MM.1S (cell line): ENCODE results near the gene MAD1L1.

Experiments
- DNase-seq: peaks from one replicate; pipeline ENCODE4 v3.0.0-alpha.2; 2015
- H2AFZ ChIP-seq: fragments of 300-600 bp; sonication (generic); 2 replicates; pipeline ENCODE4 v1.6.0; 2016; ENCODE audit warnings: antibody characterized with exemption, low read length
- H3F3A ChIP-seq: fragments of 300-600 bp; sonication (generic); 2 replicates; pipeline ENCODE4 v1.6.1; 2016; ENCODE audit warnings: mild to moderate bottlenecking, antibody characterized with exemption, low read length, moderate library complexity, mixed read lengths; ENCODE audit not compliant: insufficient read depth
- H3K27ac ChIP-seq: fragments of 300-600 bp; sonication (generic); 2 replicates; pipeline ENCODE4 v1.5.1; 2016; ENCODE audit warnings: mild to moderate bottlenecking, low read length
- H3K27me3 ChIP-seq: fragments of 300-600 bp; sonication (generic); replicated peaks from 2 replicates; pipeline ENCODE4 v1.6.0; 2016; ENCODE audit warnings: low read length; ENCODE audit not compliant: insufficient read depth
- H3K36me3 ChIP-seq: fragments of 300-600 bp; sonication (generic); replicated peaks from 2 replicates; pipeline ENCODE4 v1.6.1; 2016; ENCODE audit warnings: mild to moderate bottlenecking, low read length, mixed read lengths; ENCODE audit not compliant: insufficient read depth
- H3K4me1 ChIP-seq: fragments of 300-600 bp; sonication (generic); 2 replicates; pipeline ENCODE4 v1.6.1; 2016; ENCODE audit warnings: low read length, mixed read lengths
- H3K4me2 ChIP-seq: fragments of 300-600 bp; sonication (generic); 2 replicates; pipeline ENCODE4 v1.6.0; 2016; ENCODE audit warnings: low read depth, low read length
- H3K4me3 ChIP-seq: fragments of 300-600 bp; sonication (generic); 2 replicates; pipeline ENCODE4 v1.5.1; 2016; ENCODE audit warnings: low read length, mixed read lengths
- H3K79me2 ChIP-seq: fragments of 300-600 bp; sonication (generic); 2 replicates; pipeline ENCODE4 v1.6.1; 2016; ENCODE audit warnings: mixed run types, low read length, mixed read lengths
- H3K9ac ChIP-seq: fragments of 300-600 bp; sonication (generic); 2 replicates; pipeline ENCODE4 v1.6.1; 2016; ENCODE audit warnings: low read length, mixed read lengths
- H3K9me2 ChIP-seq: fragments of 300-600 bp; sonication (generic); replicated peaks from 2 replicates; pipeline ENCODE4 v1.6.1; 2016; ENCODE audit warnings: mild to moderate bottlenecking, low read length, mixed read lengths; ENCODE audit not compliant: insufficient read depth
- H3K9me3 ChIP-seq: fragments of 300-600 bp; sonication (generic); replicated peaks from 2 replicates; pipeline ENCODE4 v1.6.1; 2016; ENCODE audit warnings: mild to moderate bottlenecking, low read length, mixed read lengths; ENCODE audit not compliant: insufficient read depth
- H4K20me1 ChIP-seq: fragments of 300-600 bp; sonication (generic); 2 replicates; pipeline ENCODE4 v1.6.1; 2016; ENCODE audit warnings: mild to moderate bottlenecking, low read length, moderate library complexity, mixed read lengths; ENCODE audit not compliant: insufficient read depth
- CTCF ChIP-seq: fragments of 300-600 bp; sonication (generic); IDR thresholded peaks from 2 replicates; pipeline ENCODE4 v1.5.1; 2016; ENCODE audit warnings: antibody characterized with exemption, low read length, mixed read lengths
- EZH2 ChIP-seq: fragments of 300-600 bp; sonication (generic); optimal IDR thresholded peaks from 2 replicates; pipeline ENCODE3; 2017; ENCODE audit warnings: low read depth, mild to moderate bottlenecking, antibody characterized with exemption, low read length, mixed read lengths
- EZH2phosphoT487 ChIP-seq: fragments of 300-600 bp; sonication (generic); IDR thresholded peaks from 2 replicates; pipeline ENCODE4 v1.6.1; 2018; ENCODE audit warnings: antibody characterized with exemption, low read length

Gene MAD1L1

GRCh38 chr7:2088801-2089200 is 143.9 kb downstream of the MAD1L1 start:
- DNase-seq, result no peak
- Histone ChIP-seq H3K4me3 (no peak overlapping the region), H3K27ac (no peak overlapping the region), H3K9me2 (no peaks in the 10 kb centered on the region), H3K4me2 (no peak overlapping the region), H3K36me3 (no peaks in the 10 kb centered on the region), H3K4me1 (no peaks in the 10 kb centered on the region), H3K27me3 (no peaks in the 10 kb centered on the region), H3F3A (no peaks in the 10 kb centered on the region), H3K79me2 (no peaks in the 10 kb centered on the region), H3K9ac (no peak overlapping the region), H4K20me1 (no peaks in the 10 kb centered on the region), H3K9me3 (no peaks in the 10 kb centered on the region), H2AFZ (no peak overlapping the region)
- TF ChIP-seq EZH2phosphoT487, result no peak
- TF ChIP-seq EZH2, result no peak
- no peak for TF ChIP-seq CTCF

DNA sequence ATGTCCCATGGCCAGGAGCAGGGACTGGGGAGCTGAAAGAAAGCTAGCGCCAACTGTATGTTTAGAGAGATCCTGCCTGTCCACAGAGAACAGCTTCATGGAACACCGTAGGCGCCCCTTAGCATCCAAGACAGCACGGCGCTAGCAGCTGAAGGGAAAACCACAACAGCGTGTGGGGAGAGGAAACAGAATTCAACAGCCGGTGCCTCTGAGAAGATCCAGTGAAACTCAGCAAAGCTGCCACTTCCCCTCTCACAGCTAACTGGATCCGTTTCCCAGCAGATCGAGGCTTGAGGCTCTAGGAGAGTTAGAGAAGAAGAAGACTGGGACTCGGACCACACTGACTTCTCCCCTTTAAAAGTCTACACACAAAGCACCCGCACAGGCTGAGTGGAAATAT is 145.0 kb downstream of the MAD1L1 start:
- Histone ChIP-seq H3K4me1 (no peaks in the 10 kb centered on the region), H3F3A (no peaks in the 10 kb centered on the region), H3K79me2 (no peaks in the 10 kb centered on the region), H2AFZ (no peak overlapping the region), H3K9me3 (no peaks in the 10 kb centered on the region), H3K27ac (no peak overlapping the region), H3K9me2 (no peaks in the 10 kb centered on the region), H3K27me3 (no peaks in the 10 kb centered on the region), H4K20me1 (no peaks in the 10 kb centered on the region), H3K4me2 (no peak overlapping the region), H3K36me3 (no peaks in the 10 kb centered on the region), H3K9ac (no peak overlapping the region), H3K4me3 (no peak overlapping the region)
- TF ChIP-seq EZH2 (no peak), EZH2phosphoT487 (no peak), CTCF (no peak)
- DNase-seq, result no peak

- no peaks in the 10 kb centered on the region for H4K20me1 ChIP-seq
- no peak overlapping the region for H3K27ac ChIP-seq
Measured at GRCh38 chr7:2086229-2086628, 146.5 kb downstream of the MAD1L1 start.

More at GRCh38 chr7:2086229-2086628, 146.5 kb downstream of the MAD1L1 start:
- no peaks in the 10 kb centered on the region for H3K27me3 ChIP-seq
- H3F3A ChIP-seq, result no peaks in the 10 kb centered on the region
- TF ChIP-seq CTCF (no peak), EZH2 (no peak), EZH2phosphoT487 (no peak)
- DNase-seq, result no peak
- no peak overlapping the region for H3K9ac ChIP-seq
- H3K9me3 ChIP-seq, result no peaks in the 10 kb centered on the region
- no peaks in the 10 kb centered on the region for H3K36me3 ChIP-seq
- no peaks in the 10 kb centered on the region for H3K4me1 ChIP-seq
- no peaks in the 10 kb centered on the region for H3K9me2 ChIP-seq
- no peak overlapping the region for H3K4me2 ChIP-seq
- H3K79me2 ChIP-seq, result no peaks in the 10 kb centered on the region
- no peak overlapping the region for H2AFZ ChIP-seq
- no peak overlapping the region for H3K4me3 ChIP-seq
